A673 (cell line): Measurements from ENCODE around the gene GNAT1. TPM values are rescaled to one million over a fixed set of nuclear protein-coding genes. Genes with fewer than 3 reads are reported as not detected.

Source experiments
- BruUV-seq: library from RNA; stranded (reverse); fragments of 400-500 nt; replicated peaks from 2 replicates; lab custom pipeline; 2021; lab: Mats Ljungman, UMichigan
- CTCF ChIA-PET: fragments of 300-600 bp; sonication (Branson Sonifier 250); formaldehyde crosslinking; loops from one replicate; lab custom pipeline; 2022; ENCODE audit warnings: antibody characterized with exemption; lab: Charles Lee
- POLR2A ChIA-PET: fragments of 300-600 bp; sonication (Branson Sonifier 250); formaldehyde crosslinking; loops from one replicate; lab custom pipeline; 2022; ENCODE audit warnings: antibody characterized with exemption; ENCODE audit not compliant: low non-redundant PET; lab: Charles Lee
- DNase-seq: peaks from one replicate; pipeline ENCODE4 v3.0.0-alpha.2; 2015; ENCODE audit warnings: low spot score
- H3K27ac ChIP-seq: fragments of 200-600 bp; sonication (generic); 2 replicates; pipeline ENCODE4 v1.5.1; 2016; ENCODE audit warnings: mixed run types, low read depth, mild to moderate bottlenecking, mixed read lengths, antibody characterized with exemption, low read length; ENCODE audit not compliant: poor library complexity, severe bottlenecking
- H3K27me3 ChIP-seq: fragments of 200-600 bp; sonication (generic); replicated peaks from 2 replicates; pipeline ENCODE4 v1.6.1; 2017; ENCODE audit warnings: mixed run types, low read depth, mild to moderate bottlenecking, mixed read lengths, antibody characterized with exemption, low read length; ENCODE audit not compliant: insufficient read depth, poor library complexity
- H3K36me3 ChIP-seq: fragments of 200-600 bp; sonication (generic); 2 replicates; pipeline ENCODE4 v1.6.1; 2016; ENCODE audit warnings: mixed run types, mild to moderate bottlenecking, mixed read lengths, antibody characterized with exemption, low read length; ENCODE audit not compliant: insufficient read depth, poor library complexity, severe bottlenecking
- H3K4me1 ChIP-seq: fragments of 200-600 bp; sonication (generic); 2 replicates; pipeline ENCODE4 v1.6.1; 2017; ENCODE audit warnings: mixed run types, mild to moderate bottlenecking, mixed read lengths, antibody characterized with exemption, low read length; ENCODE audit not compliant: insufficient read depth, poor library complexity, severe bottlenecking
- H3K4me3 ChIP-seq: fragments of 200-600 bp; sonication (generic); 2 replicates; pipeline ENCODE4 v1.5.1; 2016; ENCODE audit warnings: low read depth, mixed run types, mild to moderate bottlenecking, mixed read lengths, low read length; ENCODE audit not compliant: poor library complexity, severe bottlenecking
- H3K9me3 ChIP-seq: fragments of 200-600 bp; sonication (generic); 2 replicates; pipeline ENCODE4 v1.6.1; 2016; ENCODE audit warnings: mixed run types, low read depth, mild to moderate bottlenecking, mixed read lengths, antibody characterized with exemption, low read length; ENCODE audit not compliant: poor library complexity, severe bottlenecking
- CTCF ChIP-seq: fragments of 300-800, 200-600 bp; sonication (generic); conservative IDR thresholded peaks from 2 replicates; pipeline ENCODE4 v1.5.1; 2017; ENCODE audit warnings: low read depth, mild to moderate bottlenecking, antibody characterized with exemption, low read length, moderate library complexity, mixed read lengths
- EZH2 ChIP-seq: fragments of 200-600 bp; sonication (generic); IDR thresholded peaks from 2 replicates; pipeline ENCODE4 v1.6.1; 2017; ENCODE audit warnings: borderline replicate concordance, low read depth, mild to moderate bottlenecking, mixed read lengths, antibody characterized with exemption, low read length; ENCODE audit not compliant: poor library complexity, severe bottlenecking
- intact Hi-C: fragments of 100-400 bp; cut with micrococcal nuclease; formaldehyde crosslinking; loops from one replicate; pipeline ENCODE4 v1.10.0; 2022; ENCODE audit not compliant: unreplicated experiment
- total RNA-seq: library from RNA; stranded (reverse); gene quantifications from 2 replicates; pipeline ENCODE4 v1.2.3, GENCODE V29; 2021

Gene GNAT1
- total RNA-seq, 1 experiment from 2014 or later, result not detected

DNA sequence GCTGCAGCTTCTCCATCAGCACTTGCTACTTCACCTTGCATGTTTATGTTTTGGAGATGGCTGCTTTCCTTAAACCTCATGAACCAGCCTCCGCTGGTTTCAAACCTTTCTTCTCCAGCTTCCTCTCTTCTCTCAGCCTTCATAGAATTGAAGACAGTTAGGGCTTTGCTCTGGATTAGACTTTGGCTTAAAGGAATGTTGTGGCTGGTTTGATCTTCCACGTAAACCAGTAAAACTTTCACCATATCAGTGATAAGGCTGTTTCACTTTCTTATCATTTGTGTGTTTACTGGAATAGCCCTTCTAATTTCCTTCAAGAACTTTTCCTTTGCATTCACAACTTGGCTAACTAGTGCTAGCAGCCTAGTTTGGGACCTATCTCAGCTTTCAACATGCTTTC lies 11.7 kb upstream of the GNAT1 start:
- intact Hi-C loops, result no loop called here
- Histone ChIP-seq H3K36me3 (no peaks in the 10 kb centered on the region), H3K27me3 (no peaks in the 10 kb centered on the region), H3K9me3 (no peaks in the 10 kb centered on the region), H3K27ac (no peak overlapping the region), H3K4me1 (no peaks in the 10 kb centered on the region), H3K4me3 (no peak overlapping the region)
- ChIA-PET CTCF (no interaction called here), POLR2A (interaction anchor here (0.6 kb wide), 1 partner anchor 45 kb away, joined by 7 read pairs; no protein-coding TSS in a partner anchor)
- no TSS peak for BruUV-seq
- TF ChIP-seq EZH2 (no peak), CTCF (no peak)
- no peak for DNase-seq

DNA sequence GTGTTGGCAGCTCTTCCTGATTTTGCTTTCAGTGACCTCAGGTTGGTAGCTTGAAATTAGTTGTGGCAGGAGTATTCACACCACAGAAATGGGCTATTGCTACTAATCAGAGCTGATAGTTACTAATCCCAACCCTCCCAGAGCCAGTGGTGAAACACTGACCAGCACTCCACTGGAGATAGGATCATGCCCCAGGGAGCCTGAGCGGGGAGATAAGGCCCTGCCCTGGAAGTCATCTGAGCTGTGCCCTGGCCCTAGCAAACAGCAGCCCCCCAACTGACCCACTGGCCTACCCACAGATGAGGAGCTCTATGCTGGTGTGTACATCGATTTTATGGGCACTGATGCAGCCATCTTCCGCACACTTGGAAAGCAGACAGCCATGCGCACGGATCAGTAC lies 9.4 kb upstream of the GNAT1 start:
- Histone ChIP-seq H3K27ac (no peak overlapping the region), H3K27me3 (no peaks in the 10 kb centered on the region), H3K9me3 (no peaks in the 10 kb centered on the region), H3K4me3 (no peak overlapping the region), H3K4me1 (no peaks in the 10 kb centered on the region), H3K36me3 (no peaks in the 10 kb centered on the region)
- TF ChIP-seq EZH2 (no peak), CTCF (no peak)
- ChIA-PET POLR2A (interaction anchor here (0.6 kb wide), 1 partner anchor 1023 kb away, joined by 5 read pairs; no protein-coding TSS in a partner anchor), CTCF (no interaction called here)
- intact Hi-C loops, result no loop called here
- DNase-seq, result no peak
- no TSS peak for BruUV-seq

- ChIA-PET POLR2A (no interaction called here), CTCF (no interaction called here)
- Histone ChIP-seq H3K27ac (no peak overlapping the region), H3K4me3 (no peak overlapping the region), H3K36me3 (no peaks in the 10 kb centered on the region), H3K27me3 (no peaks in the 10 kb centered on the region), H3K4me1 (no peaks in the 10 kb centered on the region), H3K9me3 (no peaks in the 10 kb centered on the region)
- TF ChIP-seq CTCF (no peak), EZH2 (no peak)
- DNase-seq, result no peak
- BruUV-seq, result no TSS peak
- intact Hi-C loops, result no loop called here
These were observed 8.8 kb upstream of the GNAT1 start for GRCh38 chr3:50182533-50183099.
